Loucy (cell line): ENCODE measurements around the gene CUBN.

ENCODE experiments used
- H2AFZ ChIP-seq: fragments of 200-600 bp; sonication (generic); 2 replicates; pipeline ENCODE4 v1.6.0; 2016; ENCODE audit warnings: antibody characterized with exemption, mild to moderate bottlenecking, low read length, moderate library complexity
- H3F3A ChIP-seq: fragments of 200-600 bp; 2 replicates; pipeline ENCODE4 v1.6.0; 2016; ENCODE audit warnings: antibody characterized with exemption, low read depth, mild to moderate bottlenecking
- H3K27me3 ChIP-seq: fragments of 200-600 bp; sonication (generic); 2 replicates; pipeline ENCODE4 v1.6.1; 2014; ENCODE audit warnings: low read length, mild to moderate bottlenecking; ENCODE audit not compliant: insufficient read depth, poor library complexity, severe bottlenecking
- H3K36me3 ChIP-seq: fragments of 200-600 bp; sonication (generic); 2 replicates; pipeline ENCODE4 v1.6.1; 2016; ENCODE audit warnings: low read length; ENCODE audit not compliant: insufficient read depth
- H3K4me1 ChIP-seq: fragments of 200-600 bp; sonication (generic); 2 replicates; pipeline ENCODE4 v1.5.1; 2014; ENCODE audit warnings: low read length, mild to moderate bottlenecking; ENCODE audit not compliant: insufficient read depth, poor library complexity, severe bottlenecking
- H3K4me2 ChIP-seq: fragments of 200-600 bp; sonication (generic); 2 replicates; pipeline ENCODE4 v1.6.0; 2014; ENCODE audit warnings: antibody characterized with exemption, low read length, low read depth, mild to moderate bottlenecking; ENCODE audit not compliant: poor library complexity, severe bottlenecking
- H3K4me3 ChIP-seq: fragments of 200-600 bp; sonication (generic); 2 replicates; pipeline ENCODE4 v1.5.1; 2014; ENCODE audit warnings: low read length, mild to moderate bottlenecking, mixed read lengths; ENCODE audit not compliant: poor library complexity, severe bottlenecking
- H3K79me2 ChIP-seq: fragments of 200-600 bp; sonication (generic); 2 replicates; pipeline ENCODE4 v1.6.1; 2014; ENCODE audit warnings: low read length; ENCODE audit not compliant: insufficient read depth
- H3K9ac ChIP-seq: fragments of 200-600 bp; sonication (generic); 2 replicates; pipeline ENCODE4 v1.6.0; 2014; ENCODE audit warnings: mild to moderate bottlenecking, low read depth, low read length, moderate library complexity; ENCODE audit not compliant: poor library complexity, severe bottlenecking
- H3K9me2 ChIP-seq: fragments of 200-600 bp; sonication (generic); replicated peaks from 2 replicates; pipeline ENCODE4 v1.6.1; 2016; ENCODE audit warnings: low read depth, low read length, mixed read lengths
- H3K9me3 ChIP-seq: fragments of 200-600 bp; sonication (generic); 2 replicates; pipeline ENCODE4 v1.6.1; 2014; ENCODE audit warnings: mild to moderate bottlenecking, antibody characterized with exemption, low read length, low read depth; ENCODE audit not compliant: insufficient read depth
- H4K20me1 ChIP-seq: fragments of 200-600 bp; sonication (generic); 2 replicates; pipeline ENCODE4 v1.6.0; 2014; ENCODE audit warnings: antibody characterized with exemption, low read length, mild to moderate bottlenecking; ENCODE audit not compliant: insufficient read depth, poor library complexity, severe bottlenecking
- EZH2phosphoT487 ChIP-seq: fragments of 200-600 bp; IDR thresholded peaks from 2 replicates; pipeline ENCODE4 v1.6.1; 2018; ENCODE audit warnings: antibody characterized with exemption, mild to moderate bottlenecking, moderate library complexity, borderline replicate concordance
- TF ChIP-seq, protein P1 (sequence below): fragments of 200-600 bp; sonication (generic); conservative IDR thresholded peaks from 2 replicates; pipeline ENCODE4 v1.5.1; 2014; ENCODE audit warnings: mild to moderate bottlenecking, antibody characterized with exemption, low read length

The CUBN gene

DNA sequence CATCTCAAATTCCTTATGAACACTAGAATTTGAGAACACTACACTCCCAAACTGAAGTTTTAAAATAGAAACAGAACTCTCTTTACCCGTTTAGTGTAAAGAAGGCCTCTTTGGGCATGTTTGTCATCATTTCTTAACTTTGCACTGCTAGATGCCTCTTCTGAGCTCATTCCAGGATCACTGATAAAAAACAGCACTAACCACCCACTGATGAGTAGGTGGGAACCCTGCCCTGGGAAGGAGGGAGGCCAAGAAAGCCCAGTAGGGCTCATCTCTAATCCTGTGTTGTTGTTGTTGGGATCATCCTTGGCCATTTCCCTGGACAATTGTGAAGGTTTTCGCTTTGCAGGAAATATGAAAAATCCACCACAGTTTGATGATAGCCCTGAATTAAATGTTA lies 68.2 kb downstream of the CUBN start:
- Histone ChIP-seq H3K4me1 (peaks cover 18% of the 10 kb centered on the region), H3K9me2 (no peaks in the 10 kb centered on the region), H3K4me3 (no peak overlapping the region), H3K36me3 (no peaks in the 10 kb centered on the region), H3K27me3 (no peaks in the 10 kb centered on the region), H3F3A (no peaks in the 10 kb centered on the region), H3K9ac (no peak overlapping the region), H3K79me2 (no peaks in the 10 kb centered on the region), H3K9me3 (no peaks in the 10 kb centered on the region), H2AFZ (no peak overlapping the region), H4K20me1 (no peaks in the 10 kb centered on the region), H3K4me2 (no peak overlapping the region)
- TF ChIP-seq, protein P1, sequence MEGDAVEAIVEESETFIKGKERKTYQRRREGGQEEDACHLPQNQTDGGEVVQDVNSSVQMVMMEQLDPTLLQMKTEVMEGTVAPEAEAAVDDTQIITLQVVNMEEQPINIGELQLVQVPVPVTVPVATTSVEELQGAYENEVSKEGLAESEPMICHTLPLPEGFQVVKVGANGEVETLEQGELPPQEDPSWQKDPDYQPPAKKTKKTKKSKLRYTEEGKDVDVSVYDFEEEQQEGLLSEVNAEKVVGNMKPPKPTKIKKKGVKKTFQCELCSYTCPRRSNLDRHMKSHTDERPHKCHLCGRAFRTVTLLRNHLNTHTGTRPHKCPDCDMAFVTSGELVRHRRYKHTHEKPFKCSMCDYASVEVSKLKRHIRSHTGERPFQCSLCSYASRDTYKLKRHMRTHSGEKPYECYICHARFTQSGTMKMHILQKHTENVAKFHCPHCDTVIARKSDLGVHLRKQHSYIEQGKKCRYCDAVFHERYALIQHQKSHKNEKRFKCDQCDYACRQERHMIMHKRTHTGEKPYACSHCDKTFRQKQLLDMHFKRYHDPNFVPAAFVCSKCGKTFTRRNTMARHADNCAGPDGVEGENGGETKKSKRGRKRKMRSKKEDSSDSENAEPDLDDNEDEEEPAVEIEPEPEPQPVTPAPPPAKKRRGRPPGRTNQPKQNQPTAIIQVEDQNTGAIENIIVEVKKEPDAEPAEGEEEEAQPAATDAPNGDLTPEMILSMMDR: no peak
- TF ChIP-seq EZH2phosphoT487: no peak

- Histone ChIP-seq H3K79me2 (no peaks in the 10 kb centered on the region), H3K9ac (no peak overlapping the region), H3K4me2 (no peak overlapping the region), H4K20me1 (no peaks in the 10 kb centered on the region), H3F3A (no peaks in the 10 kb centered on the region), H3K4me1 (peaks cover 18% of the 10 kb centered on the region), H3K9me3 (no peaks in the 10 kb centered on the region), H3K27me3 (no peaks in the 10 kb centered on the region), H3K36me3 (no peaks in the 10 kb centered on the region), H3K9me2 (no peaks in the 10 kb centered on the region), H2AFZ (no peak overlapping the region), H3K4me3 (no peak overlapping the region)
- no peak for TF ChIP-seq EZH2phosphoT487
- TF ChIP-seq, protein P1: no peak
Observed at GRCh38 chr10:17060289-17060688, 69.3 kb downstream of the CUBN start.

DNA sequence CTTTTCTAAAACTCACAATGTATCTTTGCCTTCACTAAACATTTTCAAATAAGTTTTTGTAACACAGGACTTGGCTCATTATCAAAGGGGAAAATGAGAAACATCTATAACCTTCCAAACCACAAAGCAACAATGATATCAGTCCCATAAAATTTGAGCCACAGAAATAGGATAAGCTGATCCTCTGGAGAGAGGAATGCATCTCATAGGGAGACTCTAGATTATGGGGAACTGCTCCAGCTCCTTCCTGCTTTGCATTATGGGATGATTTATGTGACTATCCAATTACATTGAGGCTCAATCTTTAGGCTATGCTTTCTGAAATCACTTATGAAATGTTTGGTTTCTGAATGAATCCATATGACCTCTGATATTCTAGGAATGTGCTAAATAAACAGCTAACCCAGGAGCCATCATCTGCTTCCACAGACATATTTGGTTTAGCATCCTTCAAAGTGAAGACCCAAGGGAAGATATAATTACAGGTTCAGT lies 70.4 kb downstream of the CUBN start:
- no peaks in the 10 kb centered on the region for H3K36me3 ChIP-seq
- H4K20me1 ChIP-seq: no peaks in the 10 kb centered on the region
- H3F3A ChIP-seq: no peaks in the 10 kb centered on the region
- H3K4me3 ChIP-seq: no peak overlapping the region
- no peaks in the 10 kb centered on the region for H3K79me2 ChIP-seq
- no peak overlapping the region for H3K9ac ChIP-seq
- H3K4me2 ChIP-seq: no peak overlapping the region
- no peaks in the 10 kb centered on the region for H3K9me2 ChIP-seq
- H3K4me1 ChIP-seq: peaks cover 18% of the 10 kb centered on the region
- TF ChIP-seq EZH2phosphoT487: no peak
- TF ChIP-seq, protein P1: no peak
- H2AFZ ChIP-seq: no peak overlapping the region
- no peaks in the 10 kb centered on the region for H3K9me3 ChIP-seq
- no peaks in the 10 kb centered on the region for H3K27me3 ChIP-seq
